Activated CD8-positive, alpha-beta memory T cell treated with anti-CD3 and anti-CD28 coated beads, Interleukin-2, amount 50 U/mL, for 1 hour (primary cell): Measurements from ENCODE around the gene ALS2CL.

ENCODE experiments used
- DNase-seq: peaks from one replicate; pipeline ENCODE4 v3.0.0-alpha.2; 2020; ENCODE audit errors: extremely low read depth

Gene ALS2CL

GRCh38 chr3:46632792-46633191 is 60.7 kb downstream of the ALS2CL start:
- no peak for DNase-seq

- peak; percentile 23 for DNase-seq
These were observed 63.6 kb downstream of the ALS2CL start for GRCh38 chr3:46629551-46630517.

DNA sequence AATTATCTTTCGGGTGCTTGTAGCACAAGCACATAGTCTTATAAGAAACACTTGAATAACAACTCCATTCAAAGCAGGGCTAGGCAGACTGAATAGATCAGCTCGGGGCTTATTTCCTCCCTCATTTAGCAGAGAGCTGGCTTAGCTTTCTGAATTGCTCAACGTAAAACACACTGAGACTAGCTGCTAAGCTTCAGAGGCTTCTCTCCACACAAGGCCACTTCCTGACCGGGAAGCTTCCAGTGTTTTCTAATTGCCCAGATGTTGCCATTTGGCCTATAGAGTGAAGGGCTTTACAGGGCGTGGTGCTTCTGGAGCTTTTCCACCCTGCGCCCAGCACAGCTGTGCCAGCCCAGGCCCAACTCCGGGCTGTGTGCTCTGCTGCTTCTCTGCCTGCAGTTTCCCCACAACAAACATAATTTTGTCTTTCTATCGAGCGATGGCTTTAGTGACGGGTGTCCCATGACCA is 64.5 kb downstream of the ALS2CL start:
- no peak for DNase-seq

DNA sequence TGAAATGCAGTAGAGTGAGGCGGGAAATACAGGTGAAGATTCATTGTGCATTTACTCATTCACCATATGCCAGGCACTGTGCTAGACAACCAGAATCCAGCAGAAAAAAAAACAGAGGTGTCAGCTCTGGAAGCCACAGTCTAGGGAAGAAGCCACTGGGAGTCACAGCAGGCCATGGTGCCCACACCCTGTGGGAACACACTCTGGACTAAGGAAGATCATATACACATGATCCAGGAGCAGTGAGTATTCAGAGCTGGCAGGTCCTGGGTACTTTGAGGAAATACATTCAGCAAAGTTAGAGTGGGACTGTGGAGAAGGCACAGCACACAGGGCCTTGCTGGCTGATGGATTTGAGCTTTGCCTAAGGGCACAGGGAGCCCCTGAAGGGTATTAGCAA is 66.4 kb downstream of the ALS2CL start:
- DNase-seq: no peak

DNA sequence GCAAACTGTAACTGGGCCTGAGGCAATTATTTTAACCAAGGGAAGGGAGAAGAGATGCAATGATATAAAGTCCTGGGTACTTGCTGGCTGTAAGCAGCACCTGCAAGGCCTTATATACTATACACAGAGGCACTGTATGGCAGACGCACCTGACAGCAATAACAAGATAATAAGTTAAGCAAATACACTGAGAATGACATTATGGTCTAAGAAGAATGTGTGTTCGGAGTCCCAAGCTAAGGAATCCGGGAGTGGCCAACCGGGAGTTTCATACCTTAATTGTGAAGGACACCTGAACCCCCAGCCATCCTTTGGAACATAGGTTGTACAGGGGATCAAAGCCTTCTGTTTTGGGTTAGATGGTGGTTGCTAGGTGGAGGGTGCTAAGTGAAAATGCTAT is 67.4 kb downstream of the ALS2CL start:
- DNase-seq: no peak

GRCh38 chr3:46624975-46625490 is 68.4 kb downstream of the ALS2CL start:
- DNase-seq: no peak

DNA sequence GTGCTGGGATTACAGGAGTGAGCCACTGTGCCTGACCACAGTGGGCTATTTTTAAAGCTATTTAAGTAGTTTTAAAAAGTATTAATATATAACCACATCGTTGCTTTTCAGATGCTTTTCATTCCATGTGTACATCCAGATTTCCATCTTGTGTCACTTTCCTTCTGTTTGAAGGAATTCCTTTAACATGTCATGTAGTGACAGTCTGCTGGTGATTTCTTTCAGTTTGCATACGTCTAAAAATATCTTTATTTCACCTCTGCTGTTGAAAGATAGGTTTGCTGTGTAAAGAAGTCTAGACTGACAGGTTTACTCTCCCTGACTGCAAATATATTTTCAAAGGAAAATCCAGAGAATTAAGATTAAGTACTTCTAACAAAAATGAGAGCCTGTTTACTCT is 68.9 kb downstream of the ALS2CL start:
- no peak for DNase-seq

DNA sequence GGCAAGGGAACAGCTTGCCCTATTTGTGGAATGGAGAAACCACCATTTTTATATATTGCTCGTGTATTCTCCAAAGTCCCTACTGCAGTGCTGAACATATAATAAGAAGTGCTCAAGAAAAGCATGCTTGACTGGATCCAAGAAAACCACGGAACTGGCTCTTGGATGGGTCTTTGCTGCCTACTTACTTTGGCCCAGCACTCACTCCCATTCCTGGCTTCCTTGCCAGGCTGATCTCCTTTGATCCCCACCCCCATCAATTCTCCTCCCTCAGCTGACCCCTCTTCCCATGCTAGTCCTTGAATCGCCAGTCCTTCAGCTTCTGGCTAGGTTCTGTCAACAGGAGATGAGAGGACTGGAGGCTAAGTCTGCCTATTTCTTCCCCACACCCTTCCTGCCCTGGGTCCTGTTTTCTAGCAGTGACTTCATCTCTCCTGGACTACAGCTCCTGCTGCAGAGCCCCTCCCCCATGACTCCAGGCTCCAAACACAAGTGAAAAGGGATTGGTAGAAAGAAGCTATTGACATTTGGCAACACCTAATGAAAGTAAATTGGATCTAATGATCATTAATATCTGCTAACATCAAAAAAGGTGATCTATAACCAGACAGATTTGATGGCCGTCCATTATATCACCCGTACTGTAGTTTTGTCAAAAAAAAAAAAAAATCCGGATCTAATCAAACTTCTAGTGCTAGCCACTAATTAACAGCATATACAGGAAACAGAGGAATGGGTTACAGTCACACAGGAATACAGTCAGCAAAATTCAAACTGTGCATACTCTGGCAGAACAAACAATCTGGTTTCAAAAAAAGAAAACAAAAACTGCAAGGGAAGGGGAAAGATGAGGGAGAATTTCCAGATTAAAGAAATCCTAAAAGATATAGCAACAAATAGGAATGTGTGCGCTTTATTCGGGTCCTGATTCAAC is 73.4 kb downstream of the ALS2CL start:
- DNase-seq: no peak
